Fibroblast of villous mesenchyme (primary cell): ENCODE results near the gene MAOB. TPM values are rescaled to one million over a fixed set of nuclear protein-coding genes. Genes with fewer than 3 reads are reported as not detected.

Experiments used
- DNase-seq: peaks from one replicate; pipeline ENCODE4 v3.0.0-alpha.2; 2010; ENCODE audit warnings: low read depth
- H3K4me3 ChIP-seq: 2 replicates; pipeline ENCODE4 v1.5.1; 2011; ENCODE audit warnings: low read depth, mild to moderate bottlenecking, low read length
- CTCF ChIP-seq: IDR thresholded peaks from 2 replicates; pipeline ENCODE4 v1.5.1; 2012; ENCODE audit warnings: low read depth, mild to moderate bottlenecking, low read length; ENCODE audit not compliant: insufficient read depth
- total RNA-seq: library from RNA; depleted of rRNA; stranded (reverse); fragments of >200 nt; gene quantifications from 2 replicates; pipeline ENCODE4 v1.2.3, GENCODE V29; 2012

The MAOB gene
- total RNA-seq, 1 donor: 0.43 TPM

- TF ChIP-seq CTCF: no peak
- H3K4me3 ChIP-seq: no peak overlapping the region
- no peak for DNase-seq
Measured at GRCh38 chrX:43720082-43720481, 162.2 kb downstream of the MAOB start.

- H3K4me3 ChIP-seq: no peak overlapping the region
- no peak for DNase-seq
- TF ChIP-seq CTCF: no peak
Measured at GRCh38 chrX:43718956-43719355, 163.3 kb downstream of the MAOB start.

GRCh38 chrX:43718546-43718945 lies 163.7 kb downstream of the MAOB start:
- H3K4me3 ChIP-seq: no peak overlapping the region
- no peak for TF ChIP-seq CTCF
- DNase-seq: no peak

- no peak for DNase-seq
- H3K4me3 ChIP-seq: no peak overlapping the region
- TF ChIP-seq CTCF: no peak
Measured at GRCh38 chrX:43718081-43718480, 164.2 kb downstream of the MAOB start.

- H3K4me3 ChIP-seq: no peak overlapping the region
- no peak for TF ChIP-seq CTCF
- no peak for DNase-seq
Measured at GRCh38 chrX:43717161-43717560, 165.1 kb downstream of the MAOB start.

- no peak for TF ChIP-seq CTCF
- DNase-seq: no peak
Measured at GRCh38 chrX:43716696-43717095, 165.6 kb downstream of the MAOB start.

More at GRCh38 chrX:43716696-43717095, 165.6 kb downstream of the MAOB start:
- no peak overlapping the region for H3K4me3 ChIP-seq

Other genes starting within 250 kb of the MAOB start
- 2.6 and 7.8 TPM in 2 replicates for gene MAOA, start 226.2 kb downstream of the MAOB start, total RNA-seq
- gene NDP, start 90.9 kb upstream of the MAOB start, total RNA-seq: under 0.01 TPM in 1 of 2 replicates, not detected in the other